ENCODE results near the gene EPS15. TPM values are rescaled to one million over a fixed set of nuclear protein-coding genes. Genes with fewer than 3 reads are reported as not detected.

Gene EPS15
- total and polyA plus RNA-seq, 2 of the 8 experiments (the other 6 are each of a cell fraction or from before 2014, with no cell fraction given), result 15.9 to 57.2 TPM

DNA sequence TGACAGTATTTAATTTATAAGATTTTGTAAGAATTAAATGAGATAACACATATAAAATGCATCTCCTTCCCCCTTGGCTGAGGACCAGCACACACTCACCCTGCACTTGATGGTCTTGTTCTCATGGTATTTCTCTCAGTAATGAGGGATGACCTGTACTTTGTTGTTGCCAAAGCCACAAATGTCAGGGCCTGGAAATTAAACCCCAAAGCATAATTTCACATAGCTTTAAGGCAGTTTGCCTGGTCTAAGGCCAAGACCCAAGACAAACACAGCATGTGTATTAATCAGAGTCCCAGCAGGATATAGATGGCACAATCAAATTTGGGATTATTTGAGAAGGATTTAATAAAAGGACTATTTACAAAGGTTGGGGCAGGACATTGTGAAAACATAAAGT, 48.6 kb upstream of the EPS15 start:
- no peaks in the 10 kb centered on the region; the same call in 1 of the 2 replicates for H3K79me1 ChIP-seq (ENCODE audit: low read depth, low read length)
- no peaks in the 10 kb centered on the region for H4K20me1 ChIP-seq (replicated peaks in 1 of 2; ENCODE audit: control insufficient read depth in 1 of 2, insufficient read depth in 2 of 2, low read length in 2 of 2)
- no peak overlapping the region for H3K27ac ChIP-seq (ENCODE audit: low read depth, low read length)
- H3K23ac ChIP-seq (ENCODE audit: insufficient read length), result no peak overlapping the region
- H2BK5ac ChIP-seq (ENCODE audit: low read depth, low read length), result no peak overlapping the region
- H3K4me2 ChIP-seq (ENCODE audit: insufficient read depth in 1 of 2, low read depth in 2 of 2, low read length in 2 of 2), result no peak overlapping the region
- no peaks in the 10 kb centered on the region for H3K23me2 ChIP-seq (ENCODE audit: low read depth, low read length)
- H4K5ac ChIP-seq (ENCODE audit: insufficient read length, low read depth, low read length), result no peak overlapping the region
- no peak overlapping the region for H2BK12ac ChIP-seq (ENCODE audit: low read depth, low read length)
- CTCF ChIA-PET (ENCODE audit: partially characterized antibody), result interaction anchor here (0.6 kb wide), 1 partner anchor 207 kb away, joined by 3 read pairs; no protein-coding TSS in a partner anchor
- H3K79me2 ChIP-seq (ENCODE audit: control insufficient read depth in 1 of 2, insufficient read depth in 2 of 2, low read length in 2 of 2), result no peaks in the 10 kb centered on the region
- H2BK15ac ChIP-seq (ENCODE audit: low read length), result no peak overlapping the region
- H4K91ac ChIP-seq (replicated peaks; ENCODE audit: insufficient read length, low read length), result no peak overlapping the region
- H2BK120ac ChIP-seq (replicated peaks; ENCODE audit: low read depth, low read length), result no peak overlapping the region
- POLR2A ChIA-PET (ENCODE audit: partially characterized antibody), result no interaction called here
- H3K14ac ChIP-seq (ENCODE audit: insufficient read length), result no peak overlapping the region
- no peak overlapping the region for H3K4me3 ChIP-seq (ENCODE audit: extremely low read depth in 1 of 4, insufficient read depth in 2 of 4, low read depth in 3 of 4, low read length in 4 of 4)
- no peak for DNase-seq (ENCODE audit: low read depth in 1 of 2, low spot score in 2 of 2)
- no peak overlapping the region for H4K8ac ChIP-seq (ENCODE audit: extremely low read depth, insufficient read depth, low read length)
- no peak overlapping the region for H2AK5ac ChIP-seq (ENCODE audit: low read depth, low read length)
- no peak overlapping the region for H2BK20ac ChIP-seq (ENCODE audit: low read length)
- no peaks in the 10 kb centered on the region for H3K27me3 ChIP-seq (replicated peaks in 1 of 4; ENCODE audit: control insufficient read depth in 3 of 4, extremely low read depth in 1 of 4, insufficient read depth in 3 of 4, low read length in 3 of 4)
- H3K4me1 ChIP-seq (replicated peaks in 1 of 4; ENCODE audit: control insufficient read depth in 3 of 4, insufficient read depth in 4 of 4, low read length in 3 of 4), result peaks cover 0 to 11% (median 6%) of the 10 kb centered on the region in 4 experiments; a peak in 5 of 7 replicates
- no peaks in the 10 kb centered on the region for H3K36me3 ChIP-seq (ENCODE audit: control insufficient read depth in 2 of 4, insufficient read depth in 4 of 4, low read length in 3 of 4)
- H3K18ac ChIP-seq (ENCODE audit: extremely low read depth, low read length), result no peak overlapping the region
- no peak overlapping the region for H3K9ac ChIP-seq (replicated peaks in 1 of 4; ENCODE audit: extremely low read depth in 1 of 4, low read depth in 3 of 4, low read length in 3 of 4)
- FAIRE-seq, result no peak
- no peak overlapping the region for H2AFZ ChIP-seq (ENCODE audit: low read length)
- H3K56ac ChIP-seq (replicated peaks; ENCODE audit: insufficient read length, low read depth, low read length), result no peak overlapping the region
- TF ChIP-seq ATF2 (IDR thresholded peaks at IDR 0.05; ENCODE audit: low read length) (no peak), CHD1 (IDR thresholded peaks at IDR 0.05; ENCODE audit: low read depth, low read length) (no peak), KDM1A (IDR thresholded peaks at IDR 0.05; ENCODE audit: borderline replicate concordance, low read length) (no peak), BACH1 (IDR thresholded peaks at IDR 0.05; ENCODE audit: low read length) (no peak), RAD21 (IDR thresholded peaks at IDR 0.05 in 1 of 2, conservative IDR thresholded peaks at IDR 0.05 in 1 of 2; ENCODE audit: low read depth in 2 of 2, low read length in 2 of 2) (no peak)
- H3K4ac ChIP-seq (replicated peaks; ENCODE audit: insufficient read length, low read depth, low read length), result no peak overlapping the region
- no peaks in the 10 kb centered on the region for H3K9me3 ChIP-seq (ENCODE audit: insufficient read depth in 2 of 2, low read depth in 1 of 2, low read length in 1 of 2)

Measured in H1 (cell line).